Brain microvascular endothelial cell (primary cell): ENCODE results near the gene BACE2.

Experiments
- DNase-seq: peaks from one replicate; pipeline ENCODE4 v3.0.0-alpha.2; 2020
- H3K27ac ChIP-seq: fragments of 250-450 bp; sonication (Bioruptor Pico); 2 replicates; pipeline ENCODE4 v1.5.1; 2020; ENCODE audit warnings: mild to moderate bottlenecking, moderate library complexity
- H3K27me3 ChIP-seq: fragments of 250-450 bp; sonication (Bioruptor Pico); replicated peaks from 2 replicates; pipeline ENCODE4 v1.5.1; 2020; ENCODE audit warnings: mild to moderate bottlenecking
- H3K36me3 ChIP-seq: fragments of 250-450 bp; sonication (Bioruptor Pico); replicated peaks from 2 replicates; pipeline ENCODE4 v1.5.1; 2020; ENCODE audit warnings: mild to moderate bottlenecking
- H3K4me3 ChIP-seq: 2 replicates; pipeline ENCODE4 v1.5.1; 2011; ENCODE audit warnings: low read depth, mild to moderate bottlenecking, control low read depth, low read length, moderate library complexity
- CTCF ChIP-seq: IDR thresholded peaks from 2 replicates; pipeline ENCODE4 v1.5.1; 2011; ENCODE audit warnings: low read depth, mild to moderate bottlenecking, moderate library complexity, low read length, control low read depth, inconsistent platforms; ENCODE audit errors: missing control alignments
- in situ Hi-C: cut with HindIII; loops from 2 replicates; pipeline ENCODE4 v1.10.0; 2017; ENCODE audit warnings: low sequenced_read_pairs, low pct_ligation_motif_present

The BACE2 gene

DNA sequence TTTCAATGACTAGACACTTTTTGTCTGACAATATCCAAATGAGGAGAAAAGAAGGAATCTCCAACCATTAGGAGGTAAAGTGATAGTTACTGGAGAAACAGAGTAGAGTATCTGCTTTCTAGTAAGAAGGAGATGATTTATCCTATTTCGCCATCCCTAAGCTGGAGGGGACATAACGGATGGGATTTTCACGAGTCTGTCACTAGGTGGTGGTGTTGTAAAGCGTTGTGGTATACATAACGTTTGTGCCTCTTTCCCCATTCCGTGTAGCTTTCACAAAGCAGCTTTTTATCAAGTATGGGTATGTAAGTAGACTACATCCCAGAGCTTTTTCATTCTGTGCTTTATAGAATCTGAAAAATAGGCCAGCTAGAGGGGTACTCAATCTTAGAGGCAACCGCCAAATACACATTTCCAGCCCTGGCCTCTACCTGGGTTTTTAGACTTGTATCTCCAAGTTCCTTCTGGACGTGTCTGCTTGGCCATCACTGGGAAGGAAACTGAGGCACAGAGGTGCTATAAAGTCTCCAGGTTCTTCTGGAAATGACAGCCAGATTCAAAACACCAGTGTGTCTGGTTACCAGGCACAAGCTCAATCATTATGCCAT, 115.4 kb downstream of the BACE2 start:
- peak; percentile 81 for TF ChIP-seq CTCF
- H3K27me3 ChIP-seq = peaks cover 4% of the 10 kb centered on the region
- in situ Hi-C loops = no loop called here
- H3K36me3 ChIP-seq = no peaks in the 10 kb centered on the region
- peak; percentile 65 for DNase-seq
- no peak overlapping the region for H3K4me3 ChIP-seq
- no peak overlapping the region for H3K27ac ChIP-seq

- no peak for DNase-seq
- Histone ChIP-seq H3K4me3 (no peak overlapping the region), H3K27ac (no peak overlapping the region), H3K27me3 (no peaks in the 10 kb centered on the region), H3K36me3 (no peaks in the 10 kb centered on the region)
- in situ Hi-C loops = no loop called here
- no peak for TF ChIP-seq CTCF
Measured at GRCh38 chr21:41289431-41289830, 121.5 kb downstream of the BACE2 start.

GRCh38 chr21:41290106-41290799, 122.3 kb downstream of the BACE2 start:
- in situ Hi-C loops = no loop called here
- H3K27me3 ChIP-seq = no peaks in the 10 kb centered on the region
- no peak for DNase-seq
- no peaks in the 10 kb centered on the region for H3K36me3 ChIP-seq
- no peak for TF ChIP-seq CTCF
- H3K27ac ChIP-seq = no peak overlapping the region
- no peak overlapping the region for H3K4me3 ChIP-seq

GRCh38 chr21:41294548-41295231, 126.7 kb downstream of the BACE2 start:
- H3K36me3 ChIP-seq = no peaks in the 10 kb centered on the region
- H3K27me3 ChIP-seq = no peaks in the 10 kb centered on the region
- in situ Hi-C loops = no loop called here
- no peak for DNase-seq
- H3K4me3 ChIP-seq = no peak overlapping the region
- H3K27ac ChIP-seq = no peak overlapping the region
- no peak for TF ChIP-seq CTCF

DNA sequence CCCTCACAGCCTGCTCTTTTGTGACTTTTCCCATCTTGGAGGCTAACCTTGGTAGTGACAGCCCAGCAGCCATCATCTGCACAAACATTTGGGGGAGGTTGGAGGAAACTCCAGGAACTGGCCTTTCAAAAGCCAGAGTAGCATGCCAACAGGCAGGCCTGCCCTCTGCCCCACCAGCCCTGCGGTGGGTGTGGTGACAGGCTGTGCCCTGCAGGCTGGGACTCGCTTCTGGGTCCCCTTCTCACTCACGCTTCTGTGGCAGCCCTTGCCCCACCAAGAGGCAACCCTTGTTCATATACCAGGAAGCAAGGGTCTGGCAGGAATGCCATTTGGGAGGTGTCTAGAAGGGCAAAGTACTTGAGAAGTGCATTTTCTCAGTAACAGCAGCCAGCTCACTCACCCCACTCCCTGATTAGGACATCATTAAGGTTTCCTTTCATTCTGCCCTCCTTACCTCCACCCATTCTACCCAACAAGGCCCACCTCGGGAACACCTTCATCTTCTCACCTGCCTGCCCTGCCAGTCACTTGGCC, 127.8 kb downstream of the BACE2 start:
- Histone ChIP-seq H3K27me3 (no peaks in the 10 kb centered on the region), H3K4me3 (no peak overlapping the region), H3K27ac (no peak overlapping the region), H3K36me3 (no peaks in the 10 kb centered on the region)
- in situ Hi-C loops = no loop called here
- no peak for DNase-seq
- TF ChIP-seq CTCF = no peak
